ENCODE measurements around the gene MTPN. TPM values are rescaled to one million over a fixed set of nuclear protein-coding genes. Genes with fewer than 3 reads are reported as not detected.
A peak's percentile ranks its signal among the peaks of the same experiment; 100 is the strongest.

MTPN gene
- total and polyA plus RNA-seq, 10 of the 15 experiments (the other 5 are each of a cell fraction or from before 2014, with no cell fraction given), result 38.7 to 146 (median 85.4) TPM

DNA sequence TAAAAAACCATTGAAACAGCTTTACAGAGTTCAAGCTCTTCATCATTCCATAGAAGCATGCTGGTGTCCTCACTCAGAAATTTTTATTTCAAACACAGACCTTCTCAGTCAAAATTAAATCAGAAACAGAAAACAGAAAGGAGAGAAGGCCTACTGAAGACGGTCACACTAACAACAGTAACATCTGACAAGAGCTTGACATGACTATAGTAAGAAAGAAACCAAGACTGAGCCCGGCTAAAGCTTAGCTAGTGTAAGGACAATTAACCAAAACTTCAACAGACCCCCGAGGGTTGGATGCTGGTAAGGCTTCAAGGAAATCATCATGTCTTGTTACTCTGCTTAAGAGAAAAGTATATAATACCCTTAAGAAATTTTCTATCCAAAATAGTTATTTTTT lies 38.6 kb downstream of the MTPN start (continued):
- TF ChIP-seq, protein P1, sequence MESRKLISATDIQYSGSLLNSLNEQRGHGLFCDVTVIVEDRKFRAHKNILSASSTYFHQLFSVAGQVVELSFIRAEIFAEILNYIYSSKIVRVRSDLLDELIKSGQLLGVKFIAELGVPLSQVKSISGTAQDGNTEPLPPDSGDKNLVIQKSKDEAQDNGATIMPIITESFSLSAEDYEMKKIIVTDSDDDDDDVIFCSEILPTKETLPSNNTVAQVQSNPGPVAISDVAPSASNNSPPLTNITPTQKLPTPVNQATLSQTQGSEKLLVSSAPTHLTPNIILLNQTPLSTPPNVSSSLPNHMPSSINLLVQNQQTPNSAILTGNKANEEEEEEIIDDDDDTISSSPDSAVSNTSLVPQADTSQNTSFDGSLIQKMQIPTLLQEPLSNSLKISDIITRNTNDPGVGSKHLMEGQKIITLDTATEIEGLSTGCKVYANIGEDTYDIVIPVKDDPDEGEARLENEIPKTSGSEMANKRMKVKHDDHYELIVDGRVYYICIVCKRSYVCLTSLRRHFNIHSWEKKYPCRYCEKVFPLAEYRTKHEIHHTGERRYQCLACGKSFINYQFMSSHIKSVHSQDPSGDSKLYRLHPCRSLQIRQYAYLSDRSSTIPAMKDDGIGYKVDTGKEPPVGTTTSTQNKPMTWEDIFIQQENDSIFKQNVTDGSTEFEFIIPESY (IDR thresholded peaks at IDR 0.05), result no peak
- TF ChIP-seq NR2C1 (IDR thresholded peaks at IDR 0.05), result no peak
- TF ChIP-seq CHD4 (IDR thresholded peaks at IDR 0.05), result no peak
- TF ChIP-seq, protein P2, sequence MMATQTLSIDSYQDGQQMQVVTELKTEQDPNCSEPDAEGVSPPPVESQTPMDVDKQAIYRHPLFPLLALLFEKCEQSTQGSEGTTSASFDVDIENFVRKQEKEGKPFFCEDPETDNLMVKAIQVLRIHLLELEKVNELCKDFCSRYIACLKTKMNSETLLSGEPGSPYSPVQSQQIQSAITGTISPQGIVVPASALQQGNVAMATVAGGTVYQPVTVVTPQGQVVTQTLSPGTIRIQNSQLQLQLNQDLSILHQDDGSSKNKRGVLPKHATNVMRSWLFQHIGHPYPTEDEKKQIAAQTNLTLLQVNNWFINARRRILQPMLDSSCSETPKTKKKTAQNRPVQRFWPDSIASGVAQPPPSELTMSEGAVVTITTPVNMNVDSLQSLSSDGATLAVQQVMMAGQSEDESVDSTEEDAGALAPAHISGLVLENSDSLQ (IDR thresholded peaks at IDR 0.05), result peak; percentile 18; the same call in 1 of the 2 replicates
- TF ChIP-seq, protein P3, sequence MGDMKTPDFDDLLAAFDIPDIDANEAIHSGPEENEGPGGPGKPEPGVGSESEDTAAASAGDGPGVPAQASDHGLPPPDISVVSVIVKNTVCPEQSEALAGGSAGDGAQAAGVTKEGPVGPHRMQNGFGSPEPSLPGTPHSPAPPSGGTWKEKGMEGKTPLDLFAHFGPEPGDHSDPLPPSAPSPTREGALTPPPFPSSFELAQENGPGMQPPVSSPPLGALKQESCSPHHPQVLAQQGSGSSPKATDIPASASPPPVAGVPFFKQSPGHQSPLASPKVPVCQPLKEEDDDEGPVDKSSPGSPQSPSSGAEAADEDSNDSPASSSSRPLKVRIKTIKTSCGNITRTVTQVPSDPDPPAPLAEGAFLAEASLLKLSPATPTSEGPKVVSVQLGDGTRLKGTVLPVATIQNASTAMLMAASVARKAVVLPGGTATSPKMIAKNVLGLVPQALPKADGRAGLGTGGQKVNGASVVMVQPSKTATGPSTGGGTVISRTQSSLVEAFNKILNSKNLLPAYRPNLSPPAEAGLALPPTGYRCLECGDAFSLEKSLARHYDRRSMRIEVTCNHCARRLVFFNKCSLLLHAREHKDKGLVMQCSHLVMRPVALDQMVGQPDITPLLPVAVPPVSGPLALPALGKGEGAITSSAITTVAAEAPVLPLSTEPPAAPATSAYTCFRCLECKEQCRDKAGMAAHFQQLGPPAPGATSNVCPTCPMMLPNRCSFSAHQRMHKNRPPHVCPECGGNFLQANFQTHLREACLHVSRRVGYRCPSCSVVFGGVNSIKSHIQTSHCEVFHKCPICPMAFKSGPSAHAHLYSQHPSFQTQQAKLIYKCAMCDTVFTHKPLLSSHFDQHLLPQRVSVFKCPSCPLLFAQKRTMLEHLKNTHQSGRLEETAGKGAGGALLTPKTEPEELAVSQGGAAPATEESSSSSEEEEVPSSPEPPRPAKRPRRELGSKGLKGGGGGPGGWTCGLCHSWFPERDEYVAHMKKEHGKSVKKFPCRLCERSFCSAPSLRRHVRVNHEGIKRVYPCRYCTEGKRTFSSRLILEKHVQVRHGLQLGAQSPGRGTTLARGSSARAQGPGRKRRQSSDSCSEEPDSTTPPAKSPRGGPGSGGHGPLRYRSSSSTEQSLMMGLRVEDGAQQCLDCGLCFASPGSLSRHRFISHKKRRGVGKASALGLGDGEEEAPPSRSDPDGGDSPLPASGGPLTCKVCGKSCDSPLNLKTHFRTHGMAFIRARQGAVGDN (IDR thresholded peaks at IDR 0.05), result 0 out of 2 replicates have a peak, but pooled peaks have one; percentile 50
- no peak for TF ChIP-seq ETV6 (conservative IDR thresholded peaks at IDR 0.05 in 1 of 2, IDR thresholded peaks at IDR 0.05 in 1 of 2; ENCODE audit: borderline replicate concordance in 1 of 2, low read depth in 1 of 2)

All from GM12878 (cell line).